ENCODE data around the gene CBX7.

CBX7 gene

DNA sequence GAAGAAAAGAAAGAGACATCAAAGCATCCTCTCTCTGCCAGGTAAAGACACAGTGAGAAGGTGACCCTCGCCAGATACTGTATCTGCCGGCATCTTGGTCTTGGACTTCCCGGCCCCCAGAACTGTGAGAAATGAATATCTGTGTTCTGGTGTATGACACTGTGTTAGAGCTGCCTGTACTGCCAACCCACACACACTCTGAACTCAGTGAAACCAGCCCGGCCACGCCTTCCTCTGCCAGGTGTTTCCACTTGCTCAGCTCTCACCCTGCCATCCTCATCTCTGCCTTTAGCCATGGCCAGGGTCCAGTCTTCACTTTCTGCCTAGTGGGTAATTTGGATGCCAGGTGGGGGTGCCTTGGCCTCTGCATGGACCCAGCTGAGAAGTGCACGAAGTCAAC lies 24.0 kb downstream of the CBX7 start:
- Mint-ChIP-seq H3K27me3 (no peaks in the 10 kb centered on the region), H3K4me3 (no peak overlapping the region), H3K4me1 (ENCODE audit: low read depth) (peaks cover 2% of the 10 kb centered on the region), H3K27ac (no peak overlapping the region), H3K9me3 (ENCODE audit: low read depth) (no peaks in the 10 kb centered on the region), H3K36me3 (no peaks in the 10 kb centered on the region)

DNA sequence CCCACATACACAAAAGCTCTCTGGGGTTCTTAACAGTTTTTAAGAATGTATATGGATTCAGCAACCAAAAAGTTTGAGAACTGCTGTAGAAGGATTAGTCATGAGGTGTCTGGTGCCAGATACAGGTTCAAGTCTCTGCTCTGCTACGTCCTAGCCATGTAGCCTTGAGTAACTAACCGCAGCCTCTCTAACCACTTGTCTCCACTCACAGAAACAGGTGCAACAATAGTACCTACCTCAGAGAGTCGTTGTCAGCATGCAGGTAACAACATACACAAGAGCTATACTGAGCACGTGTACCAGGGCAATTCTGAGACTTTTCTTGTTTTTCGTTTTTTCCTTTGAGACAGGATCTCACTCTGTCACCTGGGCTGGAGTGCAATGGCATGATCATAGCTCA lies 26.9 kb downstream of the CBX7 start:
- Mint-ChIP-seq H3K27ac (no peak overlapping the region), H3K4me3 (no peak overlapping the region), H3K36me3 (no peaks in the 10 kb centered on the region), H3K9me3 (ENCODE audit: low read depth) (no peaks in the 10 kb centered on the region), H3K27me3 (no peaks in the 10 kb centered on the region), H3K4me1 (ENCODE audit: low read depth) (peaks cover 7% of the 10 kb centered on the region)

DNA sequence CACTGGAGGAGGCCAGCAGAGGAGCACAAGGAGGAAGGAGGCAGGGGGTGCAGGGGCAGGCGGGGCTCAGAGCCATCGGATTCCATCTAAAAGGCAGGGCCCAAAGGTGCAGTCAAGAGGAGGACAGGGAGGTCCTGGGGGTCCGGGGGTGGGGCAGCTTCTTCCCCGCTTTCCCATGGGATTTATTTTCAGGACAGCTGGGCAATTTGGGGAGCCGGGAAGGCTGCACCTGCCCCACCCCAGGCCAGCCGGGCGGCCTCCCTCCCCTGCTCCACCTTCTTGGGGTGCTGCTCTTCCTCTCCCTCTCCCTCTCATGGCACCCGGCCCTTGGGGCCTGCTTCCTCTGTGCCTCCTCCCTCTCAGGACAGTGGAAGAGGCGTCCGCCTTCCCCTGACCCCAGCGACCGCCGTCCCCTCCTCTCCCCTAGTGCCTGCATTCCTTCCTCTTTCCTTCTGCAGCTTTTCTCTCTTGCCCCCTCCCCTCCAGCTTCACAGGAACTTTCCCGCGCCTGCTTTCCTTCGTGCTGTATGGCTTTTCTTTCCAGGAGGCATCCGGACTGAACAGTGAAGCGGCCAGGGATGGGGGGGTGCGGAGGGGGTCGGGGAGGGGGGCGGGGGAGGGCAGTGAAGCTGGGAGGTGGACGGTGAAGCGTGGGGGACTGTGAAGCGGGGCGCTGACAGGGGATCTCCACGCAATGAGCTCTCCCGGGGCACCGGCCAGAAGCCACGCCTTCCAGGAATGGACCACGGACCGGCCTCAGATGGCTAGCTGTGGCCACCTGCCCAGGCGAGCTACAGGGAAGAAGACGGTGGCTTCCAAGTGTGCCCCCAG lies 28.5 kb downstream of the CBX7 start:
- Mint-ChIP-seq H3K27me3 (no peaks in the 10 kb centered on the region), H3K27ac (no peak overlapping the region), H3K9me3 (ENCODE audit: low read depth) (no peaks in the 10 kb centered on the region), H3K4me3 (no peak overlapping the region), H3K36me3 (no peaks in the 10 kb centered on the region), H3K4me1 (ENCODE audit: low read depth) (peaks cover 7% of the 10 kb centered on the region)

DNA sequence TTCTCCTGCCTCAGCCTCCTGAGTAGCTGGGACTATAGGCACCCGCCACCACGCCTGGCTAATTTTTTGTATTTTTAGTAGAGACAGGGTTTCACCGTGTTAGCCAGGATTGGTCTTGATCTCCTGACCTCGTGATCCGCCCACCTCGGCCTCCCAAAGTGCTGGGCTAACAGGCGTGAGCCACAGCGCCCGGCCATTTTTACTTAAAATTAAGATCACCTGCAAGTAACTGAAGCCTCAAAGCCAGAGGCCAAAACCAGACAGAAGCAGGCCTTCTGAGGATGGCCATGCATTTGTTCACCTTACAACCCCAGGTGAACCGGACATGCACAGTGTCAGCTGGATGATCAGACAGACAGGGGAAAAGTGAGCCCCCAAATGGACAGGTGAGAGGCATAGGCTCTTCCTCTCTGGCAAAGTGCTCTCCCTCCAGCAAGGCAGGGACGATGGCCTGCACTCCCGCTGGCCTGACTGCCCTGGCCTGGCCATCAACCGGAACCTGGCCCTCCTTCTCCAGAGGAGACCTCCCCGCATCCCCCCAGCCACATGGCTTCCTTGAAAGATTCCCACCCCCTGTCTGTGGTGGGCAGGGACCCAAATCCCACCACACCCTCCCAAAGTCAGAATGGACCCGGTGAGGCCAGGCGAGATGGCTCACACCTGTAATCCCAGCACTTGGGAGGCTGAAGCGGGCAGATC lies 29.6 kb downstream of the CBX7 start:
- H3K27me3 Mint-ChIP-seq = no peaks in the 10 kb centered on the region
- no peaks in the 10 kb centered on the region for H3K36me3 Mint-ChIP-seq
- H3K4me1 Mint-ChIP-seq (ENCODE audit: low read depth) = peaks cover 15% of the 10 kb centered on the region
- H3K4me3 Mint-ChIP-seq = no peak overlapping the region
- no peak overlapping the region for H3K27ac Mint-ChIP-seq
- H3K9me3 Mint-ChIP-seq (ENCODE audit: low read depth) = no peaks in the 10 kb centered on the region

DNA sequence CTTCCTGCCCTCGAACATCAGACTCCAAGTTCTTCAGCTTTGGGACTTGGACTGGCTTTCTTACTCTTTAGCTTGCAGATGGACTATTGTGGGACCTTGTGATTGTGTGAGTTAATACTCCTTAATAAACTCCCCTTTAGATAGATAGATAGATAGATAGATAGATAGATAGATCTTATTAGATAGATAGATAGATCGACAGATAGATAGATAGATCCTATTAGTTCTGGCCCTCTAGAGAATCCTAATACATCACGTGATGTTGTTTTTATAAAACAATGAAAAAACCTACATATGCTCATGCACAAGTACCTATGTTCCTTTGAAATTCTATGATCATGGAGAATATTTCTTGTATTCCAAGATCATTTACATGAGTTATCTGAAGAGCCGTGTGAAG lies 31.5 kb downstream of the CBX7 start:
- Mint-ChIP-seq H3K36me3 (no peaks in the 10 kb centered on the region), H3K27ac (no peak overlapping the region), H3K9me3 (ENCODE audit: low read depth) (no peaks in the 10 kb centered on the region), H3K4me1 (ENCODE audit: low read depth) (peaks cover 31% of the 10 kb centered on the region), H3K4me3 (no peak overlapping the region), H3K27me3 (no peaks in the 10 kb centered on the region)

DNA sequence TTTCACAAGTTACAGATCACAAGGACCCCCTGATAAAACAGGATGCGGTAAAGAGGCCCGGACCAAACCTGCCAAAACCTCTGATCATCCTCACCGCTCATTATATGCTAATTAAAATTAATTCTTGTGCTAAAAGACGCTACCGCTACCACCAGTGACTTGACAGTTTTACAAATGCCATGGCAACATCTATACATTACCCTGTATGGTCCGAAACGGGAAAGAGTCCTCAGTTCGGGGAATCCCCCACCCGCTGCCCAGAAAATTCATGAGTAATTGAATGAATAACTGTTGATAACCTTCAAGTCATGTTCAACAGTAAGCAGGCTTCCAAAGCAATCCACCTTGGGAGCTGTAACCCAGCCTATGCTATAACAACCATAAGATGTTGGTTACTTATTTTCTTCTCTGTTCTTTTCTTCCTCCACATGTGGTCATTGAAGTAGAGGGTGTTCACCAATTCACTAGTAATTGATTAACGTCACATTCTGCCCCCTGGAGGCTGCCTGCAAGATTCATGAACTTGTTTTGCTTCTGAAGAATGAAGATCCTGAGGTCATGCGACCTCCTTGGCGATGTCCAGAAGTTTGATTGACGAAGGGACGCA lies 34.8 kb downstream of the CBX7 start:
- Mint-ChIP-seq H3K27ac (peak overlapping the region; percentile 92), H3K27me3 (no peaks in the 10 kb centered on the region), H3K4me3 (peak overlapping the region; percentile 69), H3K36me3 (no peaks in the 10 kb centered on the region), H3K4me1 (ENCODE audit: low read depth) (peaks cover 50% of the 10 kb centered on the region), H3K9me3 (ENCODE audit: low read depth) (no peaks in the 10 kb centered on the region)

DNA sequence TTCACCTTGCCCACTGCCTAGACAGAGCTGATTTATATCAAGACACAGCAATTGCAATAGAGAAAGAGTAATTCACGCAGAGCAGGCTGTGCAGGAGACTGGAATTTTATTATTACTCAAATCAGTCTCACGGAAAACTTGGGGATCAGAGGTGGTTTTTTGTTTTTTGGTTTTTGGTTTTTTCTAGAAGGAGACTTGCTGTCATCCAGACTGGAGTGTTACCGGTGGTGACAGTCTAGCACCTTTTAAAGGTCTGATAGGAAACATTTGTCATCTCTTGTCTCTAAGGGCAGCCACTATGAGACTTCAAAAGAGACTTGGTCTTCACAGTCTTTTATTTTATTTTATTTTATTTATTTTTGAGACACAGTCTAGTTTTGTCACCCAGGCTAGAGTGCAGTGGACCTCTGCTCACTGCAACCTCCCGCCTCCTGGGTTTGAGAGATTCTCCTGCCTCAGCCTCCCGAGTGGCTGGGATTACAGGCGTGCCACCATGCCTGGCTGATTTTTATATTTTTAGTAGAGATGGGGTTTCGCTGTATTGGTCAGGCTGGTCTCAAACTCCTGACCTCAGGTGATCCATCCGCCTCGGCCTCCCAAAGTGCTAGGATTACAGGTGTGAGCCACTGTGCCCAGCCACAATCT lies 36.4 kb downstream of the CBX7 start:
- Mint-ChIP-seq H3K9me3 (ENCODE audit: low read depth) (no peaks in the 10 kb centered on the region), H3K4me1 (ENCODE audit: low read depth) (peaks cover 46% of the 10 kb centered on the region), H3K4me3 (peak overlapping the region; percentile 1), H3K27ac (peak overlapping the region; percentile 92), H3K36me3 (no peaks in the 10 kb centered on the region), H3K27me3 (no peaks in the 10 kb centered on the region)

DNA sequence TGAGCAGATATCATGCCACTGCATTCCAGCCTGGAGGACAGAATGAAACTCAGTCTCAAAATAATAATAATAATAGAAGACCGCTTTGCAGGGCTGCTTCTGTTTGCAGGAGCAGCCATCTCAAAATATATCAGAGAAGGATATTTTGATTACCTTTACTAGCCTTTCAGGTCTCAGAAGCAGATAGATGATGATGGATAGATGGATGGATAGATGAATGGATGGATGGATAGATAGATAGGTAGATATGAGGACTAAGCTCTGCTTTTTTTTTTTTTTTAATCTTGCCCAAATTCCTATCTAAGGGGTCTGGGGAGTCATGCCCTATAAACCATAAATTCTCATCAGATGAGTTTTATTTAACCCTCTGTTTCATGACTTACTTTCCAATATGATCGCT lies 36.9 kb downstream of the CBX7 start:
- H3K4me3 Mint-ChIP-seq = peak overlapping the region; percentile 1
- no peaks in the 10 kb centered on the region for H3K27me3 Mint-ChIP-seq
- no peaks in the 10 kb centered on the region for H3K9me3 Mint-ChIP-seq (ENCODE audit: low read depth)
- peak overlapping the region; percentile 79 for H3K27ac Mint-ChIP-seq
- no peaks in the 10 kb centered on the region for H3K36me3 Mint-ChIP-seq
- peaks cover 45% of the 10 kb centered on the region for H3K4me1 Mint-ChIP-seq (ENCODE audit: low read depth)

DNA sequence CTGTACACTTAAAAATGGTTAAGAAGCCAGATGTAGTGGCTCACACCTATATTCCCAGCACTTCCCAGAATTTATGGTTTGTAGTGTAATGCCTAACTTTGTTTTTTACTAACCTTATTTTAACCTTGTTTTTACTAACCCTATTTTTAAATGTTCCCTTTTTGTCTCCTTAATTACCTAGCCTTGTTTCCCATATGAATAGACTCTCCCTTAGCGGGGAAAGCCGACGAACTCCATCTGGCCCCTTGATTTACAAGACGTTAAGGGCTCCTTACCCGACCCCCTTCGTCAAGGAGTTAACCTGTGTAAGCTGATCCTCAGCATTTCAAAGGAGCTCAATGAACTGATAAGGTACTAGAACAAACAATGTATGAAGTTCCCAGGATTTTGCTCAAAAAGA lies 38.4 kb downstream of the CBX7 start:
- Mint-ChIP-seq H3K36me3 (no peaks in the 10 kb centered on the region), H3K27me3 (no peaks in the 10 kb centered on the region), H3K9me3 (ENCODE audit: low read depth) (no peaks in the 10 kb centered on the region), H3K4me3 (no peak overlapping the region), H3K27ac (no peak overlapping the region), H3K4me1 (ENCODE audit: low read depth) (peaks cover 45% of the 10 kb centered on the region)

DNA sequence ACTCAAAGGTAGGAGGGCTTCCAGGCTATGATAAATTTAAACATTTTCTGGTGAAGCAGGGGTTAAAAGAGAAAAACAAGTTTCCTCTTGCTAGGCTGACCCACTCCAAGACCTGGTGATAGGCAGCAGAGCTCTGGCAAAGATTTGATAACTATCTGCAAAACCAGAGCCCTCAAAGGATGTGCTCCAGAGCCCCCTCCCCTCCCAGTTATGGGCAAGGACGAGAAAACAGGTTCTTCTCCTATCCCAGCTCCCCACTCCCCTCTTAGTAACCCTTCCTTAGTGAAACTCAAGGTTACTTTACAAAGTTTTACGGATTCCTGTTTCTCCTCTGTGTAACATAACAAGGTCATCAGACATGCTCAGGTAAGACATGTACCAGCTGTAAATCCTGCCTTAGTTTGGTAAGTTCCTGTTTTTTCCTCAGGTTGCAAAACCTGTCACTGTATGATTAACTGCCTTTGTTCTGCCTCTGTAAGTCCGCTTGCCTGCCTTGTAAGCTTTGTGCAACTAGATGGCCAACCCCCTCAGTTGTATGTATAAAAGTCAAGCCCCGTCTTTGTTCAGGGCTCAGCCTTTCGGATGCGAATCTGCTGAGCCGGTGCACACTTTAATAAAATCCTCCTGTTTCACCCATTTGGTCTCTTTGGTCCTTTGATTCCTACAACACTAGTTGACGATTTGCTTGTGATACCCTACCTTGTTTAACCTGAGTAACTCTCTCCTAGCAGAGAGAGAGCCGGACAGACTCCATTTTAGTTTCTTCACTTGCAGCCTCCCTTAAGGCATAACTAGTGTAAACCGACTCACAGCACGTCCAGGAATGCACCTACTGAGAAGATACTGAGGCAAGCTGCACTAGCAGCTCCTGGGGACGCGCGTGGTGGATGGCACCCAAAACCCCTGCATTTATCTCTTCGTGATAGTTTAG lies 41.6 kb downstream of the CBX7 start:
- H3K4me3 Mint-ChIP-seq = no peak overlapping the region
- H3K9me3 Mint-ChIP-seq (ENCODE audit: low read depth) = no peaks in the 10 kb centered on the region
- peak overlapping the region; percentile 2 for H3K27ac Mint-ChIP-seq
- H3K27me3 Mint-ChIP-seq = no peaks in the 10 kb centered on the region
- H3K36me3 Mint-ChIP-seq = no peaks in the 10 kb centered on the region
- peaks cover 19% of the 10 kb centered on the region for H3K4me1 Mint-ChIP-seq (ENCODE audit: low read depth)

DNA sequence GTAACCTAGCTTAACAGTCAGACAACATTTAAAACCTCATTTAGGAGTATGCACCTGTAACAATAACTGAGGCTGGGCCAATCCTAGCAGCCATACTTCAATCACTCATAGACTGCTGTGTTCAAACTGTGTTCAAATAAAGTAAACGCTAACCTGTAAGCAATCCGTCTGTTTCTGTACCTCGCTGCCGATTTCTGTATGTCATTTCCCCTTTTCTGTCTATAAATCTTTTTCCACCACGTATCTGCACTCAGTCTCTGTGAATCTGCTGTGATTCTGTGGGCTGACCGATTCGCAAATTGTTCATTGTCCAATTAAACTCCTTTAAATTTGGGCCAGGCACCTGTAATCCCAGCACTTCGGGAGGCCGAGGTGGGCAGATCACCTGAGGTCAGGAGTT lies 43.1 kb downstream of the CBX7 start:
- Mint-ChIP-seq H3K9me3 (ENCODE audit: low read depth) (no peaks in the 10 kb centered on the region), H3K4me1 (ENCODE audit: low read depth) (peaks cover 9% of the 10 kb centered on the region), H3K27ac (no peak overlapping the region), H3K4me3 (no peak overlapping the region), H3K36me3 (no peaks in the 10 kb centered on the region), H3K27me3 (no peaks in the 10 kb centered on the region)

DNA sequence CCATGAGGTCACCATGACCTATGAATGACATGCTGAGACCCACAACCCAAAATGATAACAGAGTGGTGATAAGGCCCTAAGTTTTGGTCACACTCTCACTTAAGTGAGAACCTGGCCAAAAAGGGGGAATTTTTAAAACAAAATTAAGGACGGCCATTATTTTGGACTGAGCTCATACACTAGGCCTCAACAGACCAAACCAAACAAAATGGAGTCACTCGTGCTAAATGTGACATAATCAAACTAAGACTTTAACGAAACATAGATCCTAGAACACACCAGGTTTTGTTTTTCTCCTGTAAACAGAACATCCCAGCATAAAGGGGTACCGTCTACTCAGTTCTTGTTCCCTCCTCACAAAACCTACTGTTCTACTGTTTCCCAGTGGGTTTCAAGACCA lies 44.0 kb downstream of the CBX7 start:
- Mint-ChIP-seq H3K27me3 (no peaks in the 10 kb centered on the region), H3K4me3 (no peak overlapping the region), H3K9me3 (ENCODE audit: low read depth) (no peaks in the 10 kb centered on the region), H3K36me3 (no peaks in the 10 kb centered on the region), H3K4me1 (ENCODE audit: low read depth) (no peaks in the 10 kb centered on the region), H3K27ac (no peak overlapping the region)

DNA sequence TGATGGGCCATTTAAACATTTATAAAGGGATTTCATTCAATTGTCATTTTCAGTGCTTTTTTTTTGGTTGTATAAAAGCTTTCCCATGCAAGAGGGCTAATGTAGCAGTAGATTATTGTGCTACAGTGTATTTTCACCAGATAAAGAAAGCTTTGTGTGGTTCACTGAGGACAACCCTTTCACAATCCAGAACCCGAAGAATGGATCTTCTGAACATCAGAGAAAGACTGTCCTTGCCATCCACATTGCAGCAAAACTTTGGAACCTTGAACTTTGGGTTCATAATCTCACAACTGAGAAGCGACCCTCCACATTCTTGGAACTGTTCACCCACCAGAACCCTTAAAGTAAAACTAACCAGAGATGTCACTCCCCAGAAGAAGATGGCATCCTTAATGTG lies 46.2 kb downstream of the CBX7 start:
- no peaks in the 10 kb centered on the region for H3K27me3 Mint-ChIP-seq
- H3K27ac Mint-ChIP-seq = no peak overlapping the region
- no peaks in the 10 kb centered on the region for H3K9me3 Mint-ChIP-seq (ENCODE audit: low read depth)
- no peak overlapping the region for H3K4me3 Mint-ChIP-seq
- no peaks in the 10 kb centered on the region for H3K4me1 Mint-ChIP-seq (ENCODE audit: low read depth)
- no peaks in the 10 kb centered on the region for H3K36me3 Mint-ChIP-seq

DNA sequence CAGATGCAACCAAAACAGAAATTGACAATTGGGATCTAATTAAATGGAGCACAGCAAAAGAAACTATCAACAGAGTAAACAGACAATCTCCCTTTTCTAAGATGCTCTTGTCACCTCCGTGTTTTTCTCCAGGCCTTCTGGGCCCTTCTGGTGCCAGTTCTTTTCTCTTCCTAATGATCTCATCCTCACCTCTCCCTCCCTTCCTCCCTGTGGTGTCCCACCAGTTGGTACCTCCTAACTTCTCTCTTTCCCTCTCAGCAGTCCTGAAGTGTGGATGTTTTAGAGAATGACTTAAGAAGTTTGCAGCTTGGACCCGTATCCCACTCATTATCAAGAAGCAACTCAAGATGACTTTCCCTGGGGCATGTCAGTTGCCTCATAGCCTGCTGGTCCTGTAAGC lies 49.0 kb downstream of the CBX7 start:
- Mint-ChIP-seq H3K4me3 (no peak overlapping the region), H3K4me1 (ENCODE audit: low read depth) (peaks cover 22% of the 10 kb centered on the region), H3K27me3 (no peaks in the 10 kb centered on the region), H3K27ac (no peak overlapping the region), H3K9me3 (ENCODE audit: low read depth) (no peaks in the 10 kb centered on the region), H3K36me3 (no peaks in the 10 kb centered on the region)

Data from activated naive CD8-positive, alpha-beta T cell (primary cell).